ENCODE measurements around the gene DDX10. TPM values are rescaled to one million over a fixed set of nuclear protein-coding genes. Genes with fewer than 3 reads are reported as not detected.

The DDX10 gene
- total and polyA plus RNA-seq, 2 of the 8 experiments (the other 6 are each of a cell fraction or from before 2014, with no cell fraction given), result 49.2 to 52.2 TPM

DNA sequence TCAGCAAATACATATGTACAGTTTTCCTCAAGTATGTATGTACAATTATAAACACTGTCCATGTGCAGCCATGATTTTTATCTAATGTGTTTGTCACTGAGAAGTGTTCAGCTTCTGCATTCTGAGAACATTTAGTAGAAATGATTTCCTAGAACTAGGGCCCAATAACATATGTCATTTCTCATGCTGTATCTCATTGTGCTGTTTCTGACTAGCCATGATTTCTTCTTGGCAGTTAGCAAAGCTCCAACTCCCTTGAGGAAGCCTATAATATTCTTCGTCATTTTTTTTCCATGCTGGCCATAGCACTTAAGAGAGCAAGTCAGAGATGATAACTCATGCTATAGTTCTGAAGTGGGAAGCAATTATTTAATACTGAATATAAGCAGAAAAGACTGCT is 187.8 kb downstream of the DDX10 start (continued):
- no peak for TF ChIP-seq SP4 (IDR thresholded peaks at IDR 0.05; ENCODE audit: low read length)
- TF ChIP-seq TBP (IDR thresholded peaks at IDR 0.05; ENCODE audit: low read depth, low read length), result no peak

Measured in H1 (cell line).